ENCODE results near the gene MOB4.
"Not testable (repeated sequence)": the region's sequence is repeated elsewhere in the genome, so short reads cannot be mapped to it uniquely, and the experiment has no call there.

MOB4 gene

GRCh38 chr2:197513915-197514314 lies 2.0 kb upstream of the MOB4 start:
- in situ Hi-C loops (cut with MboI; ENCODE audit: low sequenced_read_pairs) = no loop called here

GRCh38 chr2:197514754-197515153 lies 1.1 kb upstream of the MOB4 start:
- in situ Hi-C loops (cut with MboI; ENCODE audit: low sequenced_read_pairs) = no loop called here

- in situ Hi-C loops (cut with MboI; ENCODE audit: low sequenced_read_pairs) = no loop called here
These were observed 539 bp upstream of the MOB4 start for GRCh38 chr2:197515315-197515738.

GRCh38 chr2:197516393-197516761 lies 511 bp downstream of the MOB4 start:
- in situ Hi-C loops (cut with MboI; ENCODE audit: low sequenced_read_pairs) = no loop called here

GRCh38 chr2:197517150-197517549 lies 1.3 kb downstream of the MOB4 start:
- in situ Hi-C loops (cut with MboI; ENCODE audit: low sequenced_read_pairs) = no loop called here

GRCh38 chr2:197538412-197538811 lies 22.5 kb downstream of the MOB4 start:
- in situ Hi-C loops (cut with MboI; ENCODE audit: low sequenced_read_pairs) = no loop called here

- in situ Hi-C loops (cut with MboI; ENCODE audit: low sequenced_read_pairs) = no loop called here
These were observed 23.9 kb downstream of the MOB4 start for GRCh38 chr2:197539734-197540133.

GRCh38 chr2:197543206-197543605 lies 27.3 kb downstream of the MOB4 start:
- in situ Hi-C loops (cut with MboI; ENCODE audit: low sequenced_read_pairs) = no loop called here

GRCh38 chr2:197547163-197547900 lies 31.5 kb downstream of the MOB4 start:
- in situ Hi-C loops (cut with MboI; ENCODE audit: low sequenced_read_pairs) = no loop called here

GRCh38 chr2:197548582-197548981 lies 32.7 kb downstream of the MOB4 start:
- in situ Hi-C loops (cut with MboI; ENCODE audit: low sequenced_read_pairs) = no loop called here

GRCh38 chr2:197551260-197551659 lies 35.4 kb downstream of the MOB4 start:
- in situ Hi-C loops (cut with MboI; ENCODE audit: low sequenced_read_pairs) = not testable (repeated sequence)

GRCh38 chr2:197555467-197555866 lies 39.6 kb downstream of the MOB4 start:
- in situ Hi-C loops (cut with MboI; ENCODE audit: low sequenced_read_pairs) = no loop called here

GRCh38 chr2:197556456-197556855 lies 40.6 kb downstream of the MOB4 start:
- in situ Hi-C loops (cut with MboI; ENCODE audit: low sequenced_read_pairs) = no loop called here

- in situ Hi-C loops (cut with MboI; ENCODE audit: low sequenced_read_pairs) = no loop called here
These were observed 42.5 kb downstream of the MOB4 start for GRCh38 chr2:197558393-197558792.

- in situ Hi-C loops (cut with MboI; ENCODE audit: low sequenced_read_pairs) = no loop called here
These were observed 43.8 kb downstream of the MOB4 start for GRCh38 chr2:197559681-197560080.

- in situ Hi-C loops (cut with MboI; ENCODE audit: low sequenced_read_pairs) = no loop called here
These were observed 44.3 kb downstream of the MOB4 start for GRCh38 chr2:197560146-197560665.

- in situ Hi-C loops (cut with MboI; ENCODE audit: low sequenced_read_pairs) = no loop called here
These were observed 55.9 kb downstream of the MOB4 start for GRCh38 chr2:197571627-197572271.

- in situ Hi-C loops (cut with MboI; ENCODE audit: low sequenced_read_pairs) = no loop called here
These were observed 57.7 kb downstream of the MOB4 start for GRCh38 chr2:197573608-197574007.

GRCh38 chr2:197575987-197576386 lies 60.1 kb downstream of the MOB4 start:
- in situ Hi-C loops (cut with MboI; ENCODE audit: low sequenced_read_pairs) = no loop called here

GRCh38 chr2:197576631-197577030 lies 60.8 kb downstream of the MOB4 start:
- in situ Hi-C loops (cut with MboI; ENCODE audit: low sequenced_read_pairs) = no loop called here

GRCh38 chr2:197577446-197577845 lies 61.6 kb downstream of the MOB4 start:
- in situ Hi-C loops (cut with MboI; ENCODE audit: low sequenced_read_pairs) = no loop called here

GRCh38 chr2:197578294-197578693 lies 62.4 kb downstream of the MOB4 start:
- in situ Hi-C loops (cut with MboI; ENCODE audit: low sequenced_read_pairs) = not testable (repeated sequence)

All from HL-60/S4 treated with retinoic acid at 250 ng/mL for 4 days and 3 days (cell line).